Measurements from ENCODE around the gene PHRF1.
A peak's percentile ranks its signal among the peaks of the same experiment; 100 is the strongest.
"Not testable (repeated sequence)": the region's sequence is repeated elsewhere in the genome, so short reads cannot be mapped to it uniquely, and the experiment has no call there.

PHRF1 gene

DNA sequence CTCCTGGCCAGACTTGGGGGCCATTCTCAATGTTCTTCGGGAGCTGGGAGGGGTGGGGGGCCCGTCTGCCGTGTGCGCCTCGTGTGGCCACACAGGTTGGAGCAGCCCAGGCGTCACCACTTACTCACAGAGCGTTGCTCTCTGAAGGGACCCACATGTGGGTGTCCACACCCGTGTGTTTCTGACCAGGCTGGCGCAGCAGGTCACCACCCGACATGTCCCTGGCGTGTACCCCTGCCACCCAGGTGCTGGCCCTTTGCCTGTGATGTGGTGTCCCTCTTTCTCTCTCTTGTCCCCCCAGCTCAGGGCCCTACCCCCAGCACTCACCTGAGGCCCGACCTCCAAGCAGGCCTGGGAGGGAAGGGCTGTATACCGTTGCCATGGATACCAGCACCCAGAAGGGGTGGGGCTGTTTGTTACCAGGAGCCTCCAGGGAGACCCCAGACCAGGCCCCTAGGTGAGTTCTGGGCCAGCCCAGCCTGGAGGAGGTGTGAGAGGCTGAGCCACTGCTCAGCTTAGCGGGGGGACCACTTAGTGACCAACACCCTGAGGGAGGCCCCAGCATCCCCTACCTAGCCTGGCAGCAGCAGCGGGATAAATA lies 17.1 kb upstream of the PHRF1 start:
- no peak for DNase-seq (ENCODE audit: low read depth, low spot score)

DNA sequence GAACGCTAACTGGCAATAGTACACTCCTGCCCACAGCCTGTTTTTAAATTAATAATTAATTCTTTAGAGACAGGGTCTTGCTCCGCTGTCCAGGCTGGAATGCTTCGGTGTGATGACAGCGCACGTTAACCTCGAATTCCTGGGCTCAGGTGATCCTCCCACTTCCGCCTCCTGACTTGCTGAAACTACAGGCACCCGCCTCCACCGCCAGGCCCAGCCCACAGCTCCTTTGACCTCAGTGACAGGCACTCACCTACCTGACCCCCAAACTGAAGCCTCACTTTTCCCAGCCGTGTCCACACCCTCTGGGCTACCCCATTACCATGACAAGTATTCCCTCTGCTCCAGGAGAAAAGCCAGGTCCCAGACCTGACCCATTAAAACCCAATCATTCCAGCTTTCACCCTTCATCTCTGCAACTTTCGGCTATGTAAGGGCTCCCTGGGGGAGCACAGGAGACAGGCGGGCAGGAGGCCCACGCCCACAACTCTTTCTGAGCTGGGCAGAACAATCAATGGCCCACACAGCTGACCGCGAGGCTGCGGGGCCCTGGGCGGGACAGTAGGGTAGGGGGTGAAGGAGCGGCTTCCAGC lies 16.5 kb upstream of the PHRF1 start:
- no peak for DNase-seq (ENCODE audit: low read depth, low spot score)

DNA sequence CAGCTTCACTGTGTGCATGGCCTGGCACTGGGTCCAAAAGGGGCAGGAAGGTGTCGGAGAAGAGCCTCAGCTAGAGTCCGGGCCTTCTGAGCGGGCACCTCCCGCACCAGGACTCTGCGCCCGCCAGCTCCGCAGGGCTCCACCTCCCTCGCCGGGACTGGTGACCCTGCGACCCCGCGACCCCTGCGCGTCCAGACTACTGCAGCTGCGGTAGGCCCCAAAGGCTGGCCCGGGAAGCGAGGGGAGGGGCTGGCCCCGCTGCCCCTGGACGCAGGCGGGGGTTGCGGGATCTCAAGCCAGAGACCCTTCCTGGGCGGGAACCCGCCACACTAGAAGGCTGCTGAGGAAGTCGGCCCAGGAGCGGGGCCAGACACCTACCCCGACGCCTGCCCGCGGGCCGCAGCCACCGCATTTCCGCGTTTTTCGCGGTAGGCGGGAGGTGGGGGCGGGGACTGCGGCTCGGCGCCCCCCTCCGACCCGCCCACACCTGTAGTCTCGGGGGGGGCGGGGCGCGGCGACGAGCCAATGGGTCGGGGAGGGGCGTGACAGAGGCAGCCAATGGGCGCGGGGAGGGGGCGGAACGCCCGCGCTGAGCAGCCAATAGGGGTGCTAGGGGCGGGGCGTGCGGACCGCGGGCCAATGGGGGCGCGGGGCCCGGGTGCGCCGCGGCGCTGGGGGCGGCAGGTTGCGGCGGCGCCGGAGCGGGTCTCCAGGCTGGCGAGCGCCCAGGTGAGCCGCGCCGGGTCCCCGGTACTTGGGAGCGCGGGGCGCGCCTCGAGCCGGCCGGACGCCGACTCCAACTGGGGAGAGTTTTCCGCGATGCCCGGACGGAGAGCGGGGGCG lies 15.7 kb upstream of the PHRF1 start, which contains the start of the genes LMNTD2 and RASSF7:
TSS of gene LMNTD2 (minus strand) at position 434 of the 843 bp plus-strand sequence. CDS start at position 412, 22 bp downstream.
TSS of gene RASSF7 (plus strand) at position 666 of the 843 bp plus-strand sequence. CDS start 799 bp downstream, outside the sequence.
- DNase-seq (ENCODE audit: low read depth, low spot score): peak; percentile 92

DNA sequence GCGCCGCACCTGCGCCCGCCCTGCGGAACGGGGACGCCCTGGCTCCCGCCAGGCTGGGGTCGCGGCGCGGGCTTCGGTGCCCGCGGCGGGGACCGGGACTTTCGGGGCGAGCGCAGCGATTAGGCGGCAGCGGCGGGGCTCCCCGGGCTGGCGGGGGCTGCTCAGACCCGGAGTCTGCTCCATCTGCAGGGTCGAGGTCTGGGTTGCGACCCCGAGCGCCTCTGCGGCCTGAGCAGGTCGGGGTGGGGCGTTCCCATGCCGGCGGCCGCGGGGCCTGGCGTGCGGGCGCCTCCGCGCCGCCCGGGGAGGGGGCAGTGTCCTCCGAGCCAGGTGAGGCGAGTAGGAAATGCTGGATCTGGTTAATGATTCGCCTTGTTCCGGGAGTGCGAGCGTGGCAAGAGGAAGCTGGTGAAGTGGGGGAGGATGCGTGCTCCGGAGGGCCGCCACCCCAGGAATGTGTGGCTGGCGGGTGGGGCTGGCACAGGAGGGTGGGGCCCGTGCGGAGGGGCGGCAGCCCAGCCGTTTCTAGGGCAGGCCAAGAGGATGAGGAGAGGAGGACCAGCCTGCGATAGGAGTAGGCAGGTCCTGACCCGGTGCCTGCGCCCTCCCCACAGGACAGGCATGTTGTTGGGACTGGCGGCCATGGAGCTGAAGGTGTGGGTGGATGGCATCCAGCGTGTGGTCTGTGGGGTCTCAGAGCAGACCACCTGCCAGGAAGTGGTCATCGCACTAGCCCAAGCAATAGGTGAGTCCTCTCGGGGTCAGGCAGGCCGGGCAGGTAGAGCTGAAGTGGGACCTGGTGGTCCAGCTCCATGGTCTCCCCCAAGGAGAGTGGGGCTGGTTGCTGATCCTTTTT lies 14.9 kb upstream of the PHRF1 start:
- no peak for DNase-seq (ENCODE audit: low read depth, low spot score)

DNA sequence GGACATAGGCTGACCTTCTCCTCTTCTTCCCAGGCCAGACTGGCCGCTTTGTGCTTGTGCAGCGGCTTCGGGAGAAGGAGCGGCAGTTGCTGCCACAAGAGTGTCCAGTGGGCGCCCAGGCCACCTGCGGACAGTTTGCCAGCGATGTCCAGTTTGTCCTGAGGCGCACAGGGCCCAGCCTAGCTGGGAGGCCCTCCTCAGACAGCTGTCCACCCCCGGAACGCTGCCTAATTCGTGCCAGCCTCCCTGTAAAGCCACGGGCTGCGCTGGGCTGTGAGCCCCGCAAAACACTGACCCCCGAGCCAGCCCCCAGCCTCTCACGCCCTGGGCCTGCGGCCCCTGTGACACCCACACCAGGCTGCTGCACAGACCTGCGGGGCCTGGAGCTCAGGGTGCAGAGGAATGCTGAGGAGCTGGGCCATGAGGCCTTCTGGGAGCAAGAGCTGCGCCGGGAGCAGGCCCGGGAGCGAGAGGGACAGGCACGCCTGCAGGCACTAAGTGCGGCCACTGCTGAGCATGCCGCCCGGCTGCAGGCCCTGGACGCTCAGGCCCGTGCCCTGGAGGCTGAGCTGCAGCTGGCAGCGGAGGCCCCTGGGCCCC lies 14.1 kb upstream of the PHRF1 start:
- DNase-seq (ENCODE audit: low read depth, low spot score): no peak

DNA sequence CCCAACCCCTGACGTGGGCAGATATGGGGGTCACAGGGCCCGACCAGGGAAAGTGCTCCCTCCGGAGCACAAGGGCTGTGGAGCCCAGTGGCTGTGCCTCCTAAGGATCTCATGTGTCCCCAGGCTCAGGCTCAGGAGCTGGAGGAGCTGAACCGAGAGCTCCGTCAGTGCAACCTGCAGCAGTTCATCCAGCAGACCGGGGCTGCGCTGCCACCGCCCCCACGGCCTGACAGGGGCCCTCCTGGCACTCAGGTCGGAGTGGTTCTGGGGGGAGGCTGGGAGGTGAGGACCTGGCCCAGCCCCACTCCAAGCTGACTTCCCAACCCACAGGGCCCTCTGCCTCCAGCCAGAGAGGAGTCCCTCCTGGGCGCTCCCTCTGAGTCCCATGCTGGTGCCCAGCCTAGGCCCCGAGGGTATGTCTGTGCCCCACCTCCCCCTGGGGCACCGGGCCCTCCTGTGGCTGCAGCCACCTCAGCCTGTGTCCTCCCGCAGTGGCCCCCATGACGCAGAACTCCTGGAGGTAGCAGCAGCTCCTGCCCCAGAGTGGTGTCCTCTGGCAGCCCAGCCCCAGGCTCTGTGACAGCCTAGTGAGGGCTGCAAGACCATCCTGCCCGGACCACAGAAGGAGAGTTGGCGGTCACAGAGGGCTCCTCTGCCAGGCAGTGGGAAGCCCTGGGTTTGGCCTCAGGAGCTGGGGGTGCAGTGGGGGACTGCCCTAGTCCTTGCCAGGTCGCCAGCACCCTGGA lies 13.0 kb upstream of the PHRF1 start:
- no peak for DNase-seq (ENCODE audit: low read depth, low spot score)

DNA sequence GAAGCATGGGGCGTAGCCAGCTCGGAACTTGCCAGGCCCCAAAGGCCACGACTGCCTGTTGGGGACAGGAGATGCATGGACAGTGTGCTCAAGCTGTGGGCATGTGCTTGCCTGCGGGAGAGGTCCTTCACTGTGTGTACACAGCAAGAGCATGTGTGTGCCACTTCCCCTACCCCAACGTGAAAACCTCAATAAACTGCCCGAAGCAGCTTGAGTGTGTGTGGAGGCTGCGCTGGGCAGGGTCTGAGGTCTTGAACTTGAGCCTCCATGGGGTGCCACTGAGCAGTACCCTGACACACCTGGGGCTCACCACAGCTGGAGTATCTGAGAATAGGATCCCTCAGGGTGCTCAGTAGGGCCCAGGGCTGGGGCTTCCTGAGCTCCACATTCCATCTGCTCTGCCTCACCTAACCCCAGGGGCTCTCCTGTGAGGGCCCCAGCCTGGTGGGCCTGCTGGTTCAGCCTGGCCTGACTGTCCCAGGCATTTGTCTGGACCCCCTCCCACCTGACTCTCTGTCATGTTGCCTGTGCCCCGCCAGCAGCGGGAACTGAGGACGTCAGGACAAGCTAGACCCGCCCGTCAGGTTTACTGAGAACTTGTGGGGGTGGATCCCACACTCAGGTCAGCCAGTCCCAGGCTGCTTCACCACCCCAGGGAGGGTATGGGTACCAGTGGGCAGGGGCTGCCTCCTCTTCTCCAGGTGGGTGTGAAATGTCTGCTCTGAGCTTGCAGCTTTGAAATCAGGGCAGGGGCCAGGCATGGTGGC lies 12.3 kb upstream of the PHRF1 start:
- DNase-seq (ENCODE audit: low read depth, low spot score): no peak

DNA sequence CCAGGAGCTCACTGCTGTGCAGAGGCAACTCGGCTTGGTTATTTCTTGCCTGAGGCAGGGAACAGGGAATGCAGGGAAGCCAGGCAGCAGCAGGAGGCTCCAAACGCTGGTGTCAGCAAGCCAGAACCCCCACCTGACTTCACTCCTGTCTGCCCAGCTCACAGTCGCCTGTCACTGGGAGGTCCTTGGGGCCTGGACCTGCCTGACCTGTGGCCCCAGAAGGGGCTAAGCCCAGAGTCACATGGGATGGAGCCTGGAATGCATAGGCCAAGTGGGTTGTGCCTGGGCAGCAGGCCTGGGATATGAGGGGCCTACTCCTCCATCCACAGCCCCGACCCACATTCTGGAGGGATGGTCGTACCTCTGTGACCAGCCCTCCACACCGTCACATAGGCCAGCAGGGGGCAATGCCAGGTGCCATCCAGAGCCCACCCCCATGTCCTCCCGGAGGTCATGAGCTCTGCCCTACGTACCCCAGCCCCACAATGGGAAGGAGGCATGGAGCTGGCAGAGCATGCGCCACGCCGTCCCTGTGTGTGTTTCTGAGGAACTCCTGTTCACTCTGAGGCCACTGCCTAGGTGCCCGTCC lies 10.3 kb upstream of the PHRF1 start:
- no peak for DNase-seq (ENCODE audit: low read depth, low spot score)

DNA sequence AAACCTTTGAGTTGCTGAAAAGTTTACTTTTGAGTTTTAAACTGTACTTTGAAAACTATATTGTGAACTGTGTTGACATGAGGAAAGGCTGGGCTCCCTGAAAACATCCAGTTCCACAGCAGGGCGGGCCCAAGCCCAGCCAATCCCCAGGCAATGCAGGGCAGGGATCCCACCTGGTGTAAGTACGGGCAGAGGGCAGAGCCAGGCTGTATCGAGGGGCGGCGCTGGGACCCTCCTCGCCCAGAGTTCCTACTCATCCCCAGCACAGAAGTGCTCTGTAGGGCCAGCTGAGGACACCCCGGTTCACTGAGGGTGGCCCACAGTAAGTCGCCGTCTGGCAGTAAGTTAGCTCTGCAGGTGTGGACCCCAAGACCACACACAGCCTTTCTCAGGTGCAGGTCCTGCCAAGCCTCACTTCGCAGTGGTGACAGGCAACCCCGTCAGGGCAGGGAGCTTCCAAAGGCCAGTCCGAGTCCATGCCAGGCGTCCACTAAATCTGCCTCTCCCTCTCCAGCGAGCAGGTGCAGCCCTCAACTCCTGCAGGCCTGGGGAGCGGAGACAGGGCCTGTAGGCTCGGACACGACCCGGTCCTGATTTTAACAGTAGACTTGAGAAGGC lies 9.2 kb upstream of the PHRF1 start:
- DNase-seq (ENCODE audit: low read depth, low spot score): no peak

DNA sequence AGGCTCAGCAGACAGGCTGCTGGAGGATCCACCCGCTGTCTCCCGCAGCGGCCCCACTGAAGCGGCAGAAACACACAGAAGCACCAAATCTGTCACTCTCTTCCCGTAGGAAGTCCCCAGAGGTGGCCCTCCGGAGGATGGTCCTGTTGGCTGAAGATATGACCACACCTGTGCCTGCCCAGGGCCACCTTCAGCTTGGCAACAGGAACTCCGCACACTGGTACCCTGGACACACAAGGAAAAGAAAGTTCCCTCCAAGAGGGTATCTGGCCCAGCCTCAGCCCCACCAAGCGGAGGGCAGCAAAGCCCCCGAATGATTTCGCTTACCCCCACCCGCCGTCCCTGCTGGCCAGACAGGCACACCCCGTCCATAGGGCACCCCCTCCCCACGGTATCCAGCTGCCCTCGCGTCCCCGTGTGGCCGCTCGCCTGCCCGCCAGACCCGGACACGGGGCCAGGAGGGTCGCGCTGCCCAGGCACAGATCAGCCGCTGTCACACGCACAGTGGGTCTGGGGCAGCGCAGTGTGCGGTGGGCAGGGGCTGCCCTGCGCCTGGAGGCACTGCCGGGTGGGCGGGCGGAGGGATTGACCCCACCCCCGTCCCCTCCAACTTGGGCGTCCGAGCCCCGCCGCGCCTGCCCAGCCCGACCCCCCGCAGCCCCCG lies 8.5 kb upstream of the PHRF1 start:
- DNase-seq (ENCODE audit: low read depth, low spot score): no peak

DNA sequence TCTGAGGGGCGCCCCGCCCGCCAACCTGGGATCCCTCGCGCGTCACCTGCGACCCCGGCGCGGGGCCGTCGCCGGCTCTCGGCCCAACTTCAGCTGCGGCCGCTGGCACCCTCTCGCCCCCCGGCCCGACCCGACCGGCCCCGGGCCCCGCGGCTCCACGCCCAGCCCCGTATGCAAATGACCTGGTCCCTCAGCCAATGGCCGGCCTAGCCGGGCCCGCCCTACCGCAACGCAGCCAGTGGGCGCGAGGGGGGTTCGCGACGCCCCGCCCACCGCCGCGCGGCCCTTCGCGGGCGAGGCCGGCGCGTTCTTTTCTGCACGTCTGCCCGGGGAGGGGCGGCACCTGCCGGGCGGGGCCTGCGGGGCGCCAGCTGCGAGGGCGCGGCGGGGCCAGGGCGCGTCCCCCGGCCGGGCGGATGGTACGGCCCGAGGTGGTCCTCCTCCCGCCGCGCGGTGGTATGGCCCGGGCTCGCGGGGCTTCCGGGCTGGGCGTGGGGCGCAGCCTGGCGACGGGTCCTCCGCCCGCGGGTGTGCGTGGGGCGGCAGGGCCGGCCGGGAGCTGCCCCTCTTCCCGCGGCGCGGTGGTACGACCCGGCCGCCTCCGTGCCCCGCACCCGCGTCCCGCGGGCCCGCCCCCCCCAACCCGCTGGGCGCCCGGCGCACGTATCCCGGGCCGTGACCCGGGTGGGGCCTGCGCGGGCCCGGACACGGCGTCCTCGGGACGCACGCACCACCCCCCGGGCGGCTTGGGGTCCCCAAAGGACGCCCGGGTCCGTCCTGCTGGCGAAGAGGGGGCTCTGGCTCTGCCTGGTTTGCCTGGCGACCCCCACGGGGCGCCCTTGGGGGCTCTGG lies 7.7 kb upstream of the PHRF1 start:
- DNase-seq (ENCODE audit: low read depth, low spot score): peak; percentile 77

DNA sequence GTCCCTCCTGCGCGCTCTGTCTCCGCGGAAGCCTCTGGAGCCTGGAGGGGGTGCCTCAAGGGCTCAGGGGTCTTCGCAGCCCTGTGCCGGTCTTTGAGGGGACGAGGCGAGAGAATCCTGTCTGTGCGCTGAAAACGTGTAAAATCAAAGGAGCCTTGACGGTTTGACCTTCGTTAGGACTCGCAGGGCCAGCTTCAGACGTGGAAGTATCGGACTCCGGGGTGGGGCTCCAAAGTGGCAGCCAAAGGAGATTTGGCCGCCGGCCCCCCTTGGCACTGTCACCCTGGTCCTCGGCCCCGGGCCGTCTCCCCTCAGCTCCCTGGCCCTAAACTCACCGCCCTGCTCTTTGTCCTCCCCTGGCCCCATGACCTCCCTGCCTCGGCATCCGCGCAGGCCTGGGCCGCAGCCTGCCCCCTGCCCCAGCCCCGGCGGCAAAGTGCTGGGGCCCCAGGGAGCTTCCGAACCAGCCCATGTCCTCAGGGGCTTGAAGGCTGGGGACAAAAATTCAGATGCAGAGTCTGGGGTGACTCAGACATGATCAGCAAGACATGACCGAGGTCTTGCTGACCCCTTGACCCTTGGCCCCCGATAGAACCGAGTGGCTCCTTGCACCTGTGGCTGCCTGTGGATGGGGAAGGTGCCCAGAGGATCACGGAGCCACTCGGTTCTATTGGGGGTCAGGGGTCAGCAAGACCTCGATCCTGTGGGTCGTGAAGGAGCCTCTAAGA lies 6.9 kb upstream of the PHRF1 start:
- no peak for DNase-seq (ENCODE audit: low read depth, low spot score)

DNA sequence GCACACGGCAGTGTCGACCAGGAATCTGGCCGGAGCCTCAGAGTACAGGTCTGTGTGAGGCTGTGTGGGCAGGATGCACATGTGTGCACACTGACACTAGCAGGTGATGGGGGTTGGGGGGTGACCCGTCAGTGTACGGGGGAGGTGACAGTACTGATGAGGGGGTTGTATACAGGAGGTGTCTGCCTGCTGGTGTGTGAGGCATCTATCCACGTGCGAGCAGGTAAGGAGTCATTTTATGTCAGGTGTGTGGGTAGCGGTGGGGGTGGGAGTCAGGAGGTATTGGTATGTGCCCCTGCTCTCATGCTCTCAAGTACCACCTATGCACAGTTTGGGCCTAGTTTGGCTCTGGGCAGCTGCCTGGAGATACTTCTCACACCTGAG lies 4.5 kb upstream of the PHRF1 start:
- no peak for DNase-seq (ENCODE audit: low read depth, low spot score)

DNA sequence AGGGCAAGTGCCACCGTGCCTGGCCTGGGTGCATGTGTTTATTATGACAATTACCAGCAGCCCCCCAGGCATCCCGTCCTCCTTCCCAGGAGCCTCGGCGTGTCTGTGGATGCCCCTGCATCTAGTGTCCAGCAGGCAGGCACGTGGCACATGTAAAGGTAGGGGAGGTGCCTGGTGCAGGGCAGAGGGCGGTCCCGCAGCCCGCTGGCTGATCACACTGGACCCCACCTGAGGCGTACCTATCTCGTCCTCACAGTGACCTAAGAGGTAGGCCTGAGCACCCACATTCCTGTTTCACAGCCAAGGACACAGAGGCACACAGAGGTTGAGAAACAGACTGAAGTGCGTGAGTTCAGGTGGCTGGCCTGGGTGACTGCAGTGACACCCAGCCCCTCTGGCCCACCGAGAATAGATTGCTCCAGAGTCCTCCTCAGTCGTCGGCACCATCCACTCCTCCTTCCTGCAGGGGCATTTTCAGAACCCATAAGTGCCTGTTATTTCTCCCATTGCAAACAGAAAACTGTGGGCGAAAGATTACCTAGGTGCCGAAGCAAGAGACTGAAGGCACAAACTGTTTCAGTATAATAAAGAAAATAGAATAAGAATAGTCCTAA lies 3.0 kb upstream of the PHRF1 start:
- DNase-seq (ENCODE audit: low read depth, low spot score): no peak

DNA sequence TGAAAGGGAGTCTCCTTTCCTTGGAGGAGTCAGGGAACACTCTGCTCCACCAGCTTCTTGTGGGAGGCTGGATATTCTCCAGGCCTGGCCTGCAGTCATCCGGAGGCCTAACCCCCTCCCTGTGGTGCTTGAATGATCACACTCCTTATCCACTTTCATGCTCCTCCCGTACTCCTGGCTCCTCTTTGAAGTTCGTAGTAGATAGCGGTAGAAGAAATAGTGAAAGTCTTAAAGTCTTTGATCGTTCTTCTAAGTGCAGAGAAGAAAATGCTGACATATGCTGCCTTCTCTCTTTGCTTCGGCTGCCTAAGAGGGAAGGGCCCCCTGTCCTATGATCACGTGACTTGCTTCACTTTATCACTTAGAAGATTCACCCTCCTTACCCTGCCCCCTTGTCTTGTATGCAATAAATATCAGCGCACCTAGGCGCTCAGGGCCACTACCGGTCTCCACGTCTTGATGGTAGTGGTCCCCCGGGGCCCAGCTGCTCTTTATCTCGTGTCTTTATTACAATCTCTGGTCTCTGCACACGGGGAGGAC lies 2.2 kb upstream of the PHRF1 start:
- DNase-seq (ENCODE audit: low read depth, low spot score): not testable (repeated sequence)

DNA sequence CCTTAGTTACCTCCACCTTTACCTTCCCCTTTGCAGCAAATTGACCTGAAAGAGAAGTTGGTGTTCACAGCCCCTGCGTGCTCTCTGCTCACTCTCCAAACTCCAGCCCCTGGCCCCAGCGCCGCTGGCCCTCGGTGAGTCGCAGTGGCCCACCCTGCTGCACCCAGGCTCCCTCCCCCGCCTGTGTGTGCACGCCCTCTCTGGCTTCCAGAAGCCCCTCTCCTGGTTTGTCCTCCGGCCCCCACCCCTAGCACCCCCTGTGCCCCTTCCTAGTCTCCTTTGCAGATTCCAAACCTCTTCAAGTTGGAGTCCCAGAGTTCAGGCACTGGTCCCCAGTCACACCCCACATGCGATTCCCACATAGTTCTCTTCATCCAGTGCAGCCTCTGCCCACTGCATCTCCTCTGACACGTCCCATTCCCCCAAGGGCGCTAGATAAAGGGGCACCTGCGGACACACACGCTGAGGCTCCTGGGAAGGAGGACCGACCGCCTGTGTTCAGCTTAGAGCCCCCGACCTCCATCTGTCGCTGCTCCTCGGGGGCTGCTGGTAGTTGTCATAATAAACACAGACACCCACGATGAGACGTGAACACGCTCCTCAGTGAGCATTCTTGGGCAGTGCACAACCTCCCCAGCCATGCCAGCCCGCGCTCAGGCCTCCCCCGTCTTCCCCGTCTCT lies 1.5 kb upstream of the PHRF1 start:
- no peak for DNase-seq (ENCODE audit: low read depth, low spot score)
